Measurements from ENCODE around the gene ACACA.

The ACACA gene

DNA sequence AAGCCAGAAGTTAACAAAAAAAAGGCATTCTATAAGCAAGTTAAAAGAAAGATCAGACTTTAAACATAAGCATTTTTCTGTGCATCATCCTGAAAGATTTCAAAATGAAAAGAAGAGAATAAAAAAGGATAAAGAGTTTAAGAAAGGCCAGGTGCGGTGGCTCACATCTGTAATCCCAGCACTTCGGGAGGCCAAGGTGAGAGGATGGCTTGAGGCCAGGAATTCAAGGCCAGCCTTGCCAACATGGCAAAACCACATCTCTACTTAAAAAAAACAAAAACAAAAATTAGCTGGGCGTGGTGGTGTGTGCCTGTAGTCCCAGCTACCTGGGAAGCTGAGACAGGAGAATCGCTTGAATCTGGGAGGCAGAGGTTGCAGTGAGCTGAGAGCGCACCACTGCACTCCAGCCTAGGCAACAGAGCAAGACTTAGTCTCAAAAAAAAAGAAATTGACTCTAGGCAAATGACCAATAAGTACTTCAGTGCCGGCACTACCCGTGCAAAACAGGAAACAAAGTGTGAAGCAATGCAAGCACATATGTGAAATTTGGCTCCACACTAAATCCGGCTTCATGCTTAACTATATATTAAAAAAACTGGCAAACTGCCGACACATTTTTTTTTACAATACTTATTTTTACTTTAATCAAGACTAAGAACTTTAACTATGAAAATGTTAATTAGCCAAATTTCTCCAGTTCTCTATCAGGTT is 114.1 kb downstream of the ACACA start:
- H3K27ac ChIP-seq = peak overlapping the region; percentile 60
- CTCF ChIA-PET = interaction anchor here (0.6 to 1.5 kb wide), 2 partner anchors 15 to 81 kb away, joined by 3 to 5 read pairs; no protein-coding TSS in a partner anchor
- POLR2A ChIA-PET (ENCODE audit: low non-redundant PET) = no interaction called here
- no peak for DNase-seq (ENCODE audit: low spot score)
- TF ChIP-seq CTCF (conservative IDR thresholded peaks at IDR 0.05; ENCODE audit: low read depth) = no peak

DNA sequence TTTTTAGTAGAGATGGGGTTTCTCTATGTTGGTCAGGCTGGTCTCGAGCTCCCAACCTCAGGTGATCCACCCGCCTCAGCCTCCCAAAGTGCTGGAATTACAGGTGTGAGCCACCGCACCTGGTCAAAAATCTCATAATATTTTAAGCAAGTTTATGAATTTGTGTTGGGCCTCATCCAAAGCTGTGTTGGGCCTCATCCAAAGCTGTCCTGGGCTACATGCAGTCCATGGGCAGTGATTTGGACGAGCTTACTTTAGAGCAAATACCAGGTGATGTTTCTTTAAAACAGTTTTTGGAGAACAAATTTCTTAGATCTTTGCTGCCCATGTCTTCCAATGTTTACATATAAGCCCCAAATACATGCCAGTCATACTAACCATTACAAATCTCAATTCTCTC is 115.3 kb downstream of the ACACA start:
- POLR2A ChIA-PET (ENCODE audit: low non-redundant PET) = interaction anchor here (0.6 kb wide), 1 partner anchor 9 kb away, joined by 5 read pairs; no protein-coding TSS in a partner anchor

DNA sequence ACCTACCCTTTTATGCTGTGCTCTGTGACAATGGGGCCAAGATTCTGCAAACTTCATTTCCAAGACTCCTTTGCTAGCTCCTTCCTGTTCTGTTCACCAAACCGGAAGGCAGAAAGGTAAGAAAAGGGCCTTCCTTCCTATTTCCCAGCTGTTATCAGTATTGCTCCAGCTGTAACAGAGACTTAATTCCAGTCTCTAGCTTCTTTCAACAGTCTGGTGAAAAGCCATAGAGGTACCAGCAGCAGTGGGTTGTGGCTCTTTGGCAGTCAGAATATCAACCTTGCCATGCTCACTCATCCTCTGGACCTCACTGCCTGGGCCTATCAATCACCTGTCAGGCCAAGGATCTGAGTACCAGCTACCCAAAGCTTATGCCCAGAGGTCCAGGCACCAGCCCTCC is 120.2 kb downstream of the ACACA start:
- no peak for DNase-seq (ENCODE audit: low spot score)
- no peak for TF ChIP-seq CTCF (conservative IDR thresholded peaks at IDR 0.05; ENCODE audit: low read depth)
- POLR2A ChIA-PET (ENCODE audit: low non-redundant PET) = interaction anchor here (0.6 kb wide), 2 partner anchors 10 to 121 kb away, joined by 4 read pairs; no protein-coding TSS in a partner anchor
- no peak overlapping the region for H3K27ac ChIP-seq
- CTCF ChIA-PET = interaction anchor here (0.6 kb wide), 1 partner anchor 17 kb away, joined by 8 read pairs; no protein-coding TSS in a partner anchor

More for the DNA sequence above, 115.3 kb downstream of the ACACA start:
- DNase-seq (ENCODE audit: low spot score) = no peak
- H3K27ac ChIP-seq = no peak overlapping the region
- no peak for TF ChIP-seq CTCF (conservative IDR thresholded peaks at IDR 0.05; ENCODE audit: low read depth)
- CTCF ChIA-PET = interaction anchor here (1.5 kb wide), 1 partner anchor 82 kb away, joined by 5 read pairs; no protein-coding TSS in a partner anchor

- no peak for TF ChIP-seq CTCF (conservative IDR thresholded peaks at IDR 0.05; ENCODE audit: low read depth)
- H3K27ac ChIP-seq = no peak overlapping the region
- no peak for DNase-seq (ENCODE audit: low spot score)
- ChIA-PET CTCF (no interaction called here), POLR2A (ENCODE audit: low non-redundant PET) (no interaction called here)
Observed at GRCh38 chr17:37284191-37284590, 122.4 kb downstream of the ACACA start.

- POLR2A ChIA-PET (ENCODE audit: low non-redundant PET) = no interaction called here
- CTCF ChIA-PET = no interaction called here
- TF ChIP-seq CTCF (conservative IDR thresholded peaks at IDR 0.05; ENCODE audit: low read depth) = no peak
- no peak overlapping the region for H3K27ac ChIP-seq
- DNase-seq (ENCODE audit: low spot score) = no peak
Observed at GRCh38 chr17:37283414-37283961, 123.1 kb downstream of the ACACA start.

- DNase-seq (ENCODE audit: low spot score) = no peak
- CTCF ChIA-PET = interaction anchor here (0.6 kb wide), 1 partner anchor 78 kb away, joined by 3 read pairs; no protein-coding TSS in a partner anchor
- TF ChIP-seq CTCF (conservative IDR thresholded peaks at IDR 0.05; ENCODE audit: low read depth) = no peak
- no peak overlapping the region for H3K27ac ChIP-seq
- POLR2A ChIA-PET (ENCODE audit: low non-redundant PET) = no interaction called here
Observed at GRCh38 chr17:37280841-37281240, 125.8 kb downstream of the ACACA start.
